ENCODE measurements around the gene OR52W1.

The OR52W1 gene

DNA sequence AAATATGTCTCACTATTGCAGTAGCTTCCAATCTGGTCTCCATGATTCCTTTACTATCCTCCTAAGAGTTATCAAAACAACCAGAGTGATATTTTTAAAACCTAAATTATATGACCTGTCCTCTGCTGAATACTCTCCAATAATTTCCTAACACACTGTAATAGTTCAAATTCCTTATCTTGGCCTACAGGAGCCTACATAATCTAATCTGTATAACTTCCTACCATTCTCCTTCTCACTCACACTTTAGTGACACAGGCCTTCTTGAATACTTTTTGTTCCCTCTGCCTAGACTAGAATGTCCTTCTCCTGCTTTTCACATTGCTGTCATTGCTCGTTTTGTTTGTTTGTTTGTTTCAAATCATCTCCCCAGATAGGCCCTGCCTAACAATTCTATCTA is 26.0 kb downstream of the OR52W1 start:
- H3K4me3 ChIP-seq (replicated peaks; ENCODE audit: low read depth, low read length) = no peak overlapping the region
- TF ChIP-seq, protein P1, sequence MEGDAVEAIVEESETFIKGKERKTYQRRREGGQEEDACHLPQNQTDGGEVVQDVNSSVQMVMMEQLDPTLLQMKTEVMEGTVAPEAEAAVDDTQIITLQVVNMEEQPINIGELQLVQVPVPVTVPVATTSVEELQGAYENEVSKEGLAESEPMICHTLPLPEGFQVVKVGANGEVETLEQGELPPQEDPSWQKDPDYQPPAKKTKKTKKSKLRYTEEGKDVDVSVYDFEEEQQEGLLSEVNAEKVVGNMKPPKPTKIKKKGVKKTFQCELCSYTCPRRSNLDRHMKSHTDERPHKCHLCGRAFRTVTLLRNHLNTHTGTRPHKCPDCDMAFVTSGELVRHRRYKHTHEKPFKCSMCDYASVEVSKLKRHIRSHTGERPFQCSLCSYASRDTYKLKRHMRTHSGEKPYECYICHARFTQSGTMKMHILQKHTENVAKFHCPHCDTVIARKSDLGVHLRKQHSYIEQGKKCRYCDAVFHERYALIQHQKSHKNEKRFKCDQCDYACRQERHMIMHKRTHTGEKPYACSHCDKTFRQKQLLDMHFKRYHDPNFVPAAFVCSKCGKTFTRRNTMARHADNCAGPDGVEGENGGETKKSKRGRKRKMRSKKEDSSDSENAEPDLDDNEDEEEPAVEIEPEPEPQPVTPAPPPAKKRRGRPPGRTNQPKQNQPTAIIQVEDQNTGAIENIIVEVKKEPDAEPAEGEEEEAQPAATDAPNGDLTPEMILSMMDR (IDR thresholded peaks at IDR 0.05; ENCODE audit: low read depth, low read length, missing control alignments) = no peak
- DNase-seq (ENCODE audit: extremely low read depth, low read depth) = no peak

DNA sequence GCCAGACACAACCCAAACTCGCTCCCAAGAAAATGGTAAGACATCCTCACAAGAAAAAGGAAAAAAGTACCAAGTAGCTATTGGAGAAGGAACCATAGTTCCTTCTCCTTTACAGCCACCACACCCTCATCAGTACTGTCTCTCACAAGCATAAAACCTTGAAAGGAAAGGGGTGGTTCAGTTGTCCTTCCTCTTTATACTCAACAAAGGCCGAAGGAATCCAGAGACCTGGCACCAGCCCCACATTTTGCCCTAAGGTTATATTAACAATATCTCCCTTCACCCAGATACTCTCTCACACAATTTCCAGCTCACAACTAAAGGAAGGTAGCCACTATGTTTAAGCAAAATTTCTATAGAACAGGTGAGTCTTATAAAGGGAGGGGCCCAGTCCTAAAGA is 26.9 kb downstream of the OR52W1 start:
- TF ChIP-seq, protein P1 (IDR thresholded peaks at IDR 0.05; ENCODE audit: low read depth, low read length, missing control alignments) = no peak
- no peak overlapping the region for H3K4me3 ChIP-seq (replicated peaks; ENCODE audit: low read depth, low read length)
- no peak for DNase-seq (ENCODE audit: extremely low read depth, low read depth)

DNA sequence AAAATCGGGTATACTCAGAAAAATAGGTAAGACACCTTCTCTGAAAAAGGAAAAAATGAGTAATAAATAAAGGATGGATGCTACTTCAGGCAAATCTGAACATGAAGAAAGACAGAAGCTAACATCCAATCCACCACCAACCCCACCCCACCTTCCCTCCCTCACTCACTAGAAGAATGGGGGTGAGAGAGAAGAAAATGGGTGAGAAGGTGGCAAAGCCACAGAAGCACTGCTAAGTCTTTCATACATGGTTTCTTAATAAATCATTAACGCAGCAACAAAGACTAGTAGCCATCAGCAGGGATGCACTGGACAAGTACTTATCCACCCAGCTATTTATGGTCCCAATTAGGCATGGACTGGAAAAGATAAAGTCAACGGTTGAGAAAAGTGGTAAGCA is 29.5 kb downstream of the OR52W1 start:
- DNase-seq (ENCODE audit: extremely low read depth, low read depth) = no peak
- TF ChIP-seq, protein P1 (IDR thresholded peaks at IDR 0.05; ENCODE audit: low read depth, low read length, missing control alignments) = no peak
- no peak overlapping the region for H3K4me3 ChIP-seq (replicated peaks; ENCODE audit: low read depth, low read length)

DNA sequence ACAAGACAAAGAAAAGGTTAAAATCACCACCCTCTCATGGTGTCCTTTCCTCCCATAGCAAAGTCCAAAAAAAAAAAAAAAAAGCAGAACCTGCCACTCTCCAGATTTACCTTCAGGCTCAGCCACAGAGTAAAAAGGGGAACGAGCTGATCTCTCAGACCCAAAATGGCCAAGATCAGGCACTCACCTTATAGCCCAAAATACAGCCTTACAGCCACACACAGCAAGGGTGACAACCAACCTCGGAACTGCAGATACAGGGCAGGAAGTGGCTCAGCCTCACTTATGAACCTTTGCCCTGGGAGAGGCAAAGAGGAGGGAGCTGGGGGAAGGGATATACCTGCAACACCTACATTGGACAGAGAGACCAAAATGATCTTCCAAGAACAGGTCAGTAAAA is 30.9 kb downstream of the OR52W1 start:
- no peak overlapping the region for H3K4me3 ChIP-seq (replicated peaks; ENCODE audit: low read depth, low read length)
- TF ChIP-seq, protein P1 (IDR thresholded peaks at IDR 0.05; ENCODE audit: low read depth, low read length, missing control alignments) = no peak
- no peak for DNase-seq (ENCODE audit: extremely low read depth, low read depth)

DNA sequence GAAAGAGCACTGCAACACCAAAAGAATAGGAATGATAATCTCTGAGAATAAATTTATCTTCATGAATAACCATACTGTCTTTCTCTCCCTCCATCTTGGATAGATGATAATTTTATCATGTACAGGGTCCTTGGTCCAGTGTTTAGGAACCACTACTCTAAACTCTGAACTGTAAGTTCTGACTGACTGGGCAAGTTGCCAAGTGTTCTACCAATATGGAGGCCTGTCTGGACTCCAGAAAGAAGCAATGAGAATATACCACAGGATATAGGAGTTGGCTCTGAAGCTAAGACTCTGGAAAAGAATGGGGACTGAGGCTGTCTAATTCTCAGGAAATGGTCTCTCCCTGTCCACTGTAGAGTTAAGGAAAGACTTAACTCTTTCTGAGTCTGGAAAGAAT is 33.9 kb downstream of the OR52W1 start:
- TF ChIP-seq, protein P1 (IDR thresholded peaks at IDR 0.05; ENCODE audit: low read depth, low read length, missing control alignments) = no peak
- no peak for DNase-seq (ENCODE audit: extremely low read depth, low read depth)
- no peak overlapping the region for H3K4me3 ChIP-seq (replicated peaks; ENCODE audit: low read depth, low read length)

DNA sequence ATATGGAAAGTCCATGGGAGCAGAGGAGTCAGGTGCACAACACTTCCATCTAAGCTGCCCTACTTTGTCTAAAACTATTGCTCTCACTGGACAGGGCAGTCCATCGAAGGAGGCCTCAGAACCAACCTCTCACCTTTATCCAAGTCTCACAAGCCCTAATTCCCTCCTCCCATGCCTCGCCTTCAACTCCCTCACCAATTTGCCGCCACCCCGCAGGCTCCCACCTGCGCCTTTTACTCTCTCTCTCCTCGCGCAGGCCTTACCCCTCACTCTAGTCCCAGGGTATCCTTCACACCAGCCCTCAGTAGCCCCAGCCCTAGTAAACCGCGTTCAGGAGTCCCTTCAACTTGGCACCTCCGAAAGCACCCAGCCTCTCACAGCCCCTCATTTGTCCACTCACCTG is 35.0 kb downstream of the OR52W1 start:
- TF ChIP-seq, protein P1 (IDR thresholded peaks at IDR 0.05; ENCODE audit: low read depth, low read length, missing control alignments) = no peak
- no peak for DNase-seq (ENCODE audit: extremely low read depth, low read depth)
- H3K4me3 ChIP-seq (replicated peaks; ENCODE audit: low read depth, low read length) = peak overlapping the region; percentile 94

DNA sequence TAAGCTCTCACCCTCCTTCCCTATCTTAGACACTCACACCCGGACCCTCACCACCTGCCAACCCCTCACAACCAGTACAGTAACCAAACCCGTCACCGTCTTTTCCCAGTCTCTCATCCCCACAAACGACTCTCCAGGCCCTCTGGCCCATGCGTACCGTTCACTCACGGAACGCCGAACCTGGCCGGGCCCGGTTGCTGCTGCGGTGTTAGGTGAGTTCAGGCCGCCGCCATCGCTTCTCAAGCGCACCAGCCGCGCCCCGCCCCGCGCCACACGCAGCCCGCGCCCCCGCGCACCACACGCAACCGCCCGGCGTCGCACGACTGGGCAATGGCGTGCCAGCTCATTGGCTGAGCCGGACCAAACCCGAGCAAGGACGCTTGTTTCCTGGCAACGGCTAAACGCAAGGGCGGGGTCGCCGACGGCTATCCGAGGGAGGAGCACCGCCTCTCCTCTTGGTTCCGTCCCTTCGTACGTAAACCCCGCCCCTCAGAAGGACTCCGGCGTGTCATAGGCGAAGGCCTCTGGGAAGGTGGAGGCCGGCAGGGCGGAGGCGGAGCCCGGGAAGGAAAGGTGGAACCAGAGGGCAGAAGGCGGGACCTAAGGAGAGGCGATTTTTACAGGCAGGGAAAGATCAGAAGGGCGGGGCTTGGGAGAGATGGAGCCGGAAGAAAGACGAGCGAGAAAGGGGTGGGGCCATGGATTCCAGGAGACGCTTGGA is 35.5 kb downstream of the OR52W1 start, which contains the start of gene FHIP1B:
Gene FHIP1B (minus strand): TSS at position 250 of the 721 bp plus-strand sequence. CDS start 10,120 bp downstream, outside the sequence.
- DNase-seq (ENCODE audit: extremely low read depth, low read depth) = peak; percentile 98
- TF ChIP-seq, protein P1 (IDR thresholded peaks at IDR 0.05; ENCODE audit: low read depth, low read length, missing control alignments) = no peak
- H3K4me3 ChIP-seq (replicated peaks; ENCODE audit: low read depth, low read length) = peak within 1 kb of the TSS; percentile 94

All from HFF-Myc (cell line).